GM18951 (cell line): ENCODE measurements around the gene ISM2.

Experiments used
- POLR2A ChIP-seq: IDR thresholded peaks from 4 replicates; pipeline ENCODE4 v1.6.1; 2011; ENCODE audit warnings: mild to moderate bottlenecking; ENCODE audit not compliant: insufficient read length, insufficient read depth; ENCODE audit errors: extremely low read depth
- in situ Hi-C: fragments of 300-500 bp; cut with MboI; formaldehyde crosslinking; loops from one replicate; pipeline ENCODE4 v1.12.0; 2022; ENCODE audit warnings: low sequenced_read_pairs, mixed read lengths, inconsistent platforms; ENCODE audit not compliant: unreplicated experiment

The ISM2 gene

DNA sequence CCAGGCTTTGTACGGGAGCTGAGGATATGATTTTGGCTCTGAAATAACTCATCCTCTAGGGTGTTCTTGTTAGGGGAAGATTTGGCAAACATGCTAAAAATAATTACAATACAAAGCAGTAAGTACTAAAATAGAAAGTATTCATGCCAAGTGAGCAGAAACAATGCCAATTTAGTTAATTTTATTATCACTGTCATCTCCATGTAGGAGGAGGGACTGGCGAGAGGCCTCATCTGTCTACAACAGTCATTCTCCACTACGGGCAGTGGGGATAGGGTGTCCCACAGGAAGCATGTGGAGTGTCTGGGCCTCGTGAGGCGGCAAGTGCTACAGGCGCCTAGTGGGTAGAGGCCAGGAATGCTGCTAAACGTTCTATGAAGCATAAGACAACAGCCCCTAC, 3.3 kb downstream of the ISM2 start:
- TF ChIP-seq POLR2A: no peak
- in situ Hi-C loops: no loop called here

DNA sequence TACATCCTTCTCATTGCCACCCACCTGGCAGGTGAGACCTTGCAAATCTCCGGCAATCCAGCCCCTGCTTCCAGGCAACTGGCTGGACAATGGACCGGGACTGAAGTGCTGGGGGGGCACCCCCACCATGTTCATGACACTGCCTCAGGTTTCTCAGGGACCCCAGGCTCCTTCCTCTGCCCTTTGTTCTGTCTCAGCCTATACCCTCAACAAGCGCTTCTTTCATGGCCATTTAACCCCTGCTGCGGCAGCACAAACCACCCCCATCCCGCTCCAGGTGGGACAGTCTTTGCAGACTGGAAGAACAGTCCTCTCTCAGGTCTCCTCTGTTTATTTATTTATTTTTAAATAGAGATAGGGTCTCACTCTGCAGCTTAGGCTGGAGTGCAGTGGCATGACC, 7.6 kb downstream of the ISM2 start:
- TF ChIP-seq POLR2A: no peak
- in situ Hi-C loops: no loop called here

DNA sequence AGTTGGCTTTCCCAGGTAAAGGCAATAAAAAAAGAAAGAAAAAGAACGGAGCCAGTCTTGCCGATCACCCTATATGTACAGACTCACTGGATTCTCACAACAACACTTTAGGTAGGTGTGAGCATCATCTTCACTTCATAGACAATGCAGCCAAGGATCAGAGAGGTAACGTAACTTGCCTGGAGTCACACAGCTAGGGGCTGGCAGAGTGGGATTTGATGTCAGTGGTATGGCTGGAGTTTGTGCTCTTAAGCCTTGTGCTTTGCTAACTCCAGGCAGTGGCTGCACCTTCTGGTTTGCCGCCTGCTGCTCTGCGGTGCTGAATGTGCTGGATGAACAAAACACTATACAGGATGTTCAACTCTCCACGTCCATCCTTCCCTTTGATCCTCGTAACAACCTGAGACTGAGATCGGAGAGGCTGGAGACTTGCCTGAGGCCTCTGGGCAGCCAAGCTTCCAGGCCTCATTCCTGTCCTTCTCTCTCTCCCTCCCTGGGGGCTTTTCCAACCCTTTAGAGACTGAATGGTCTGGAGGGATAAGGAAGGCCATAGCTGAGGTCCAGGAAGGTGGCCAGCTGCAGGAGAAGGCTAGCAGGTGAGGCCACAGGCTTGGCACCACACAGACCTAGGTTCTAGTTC, 8.1 kb downstream of the ISM2 start:
- TF ChIP-seq POLR2A: no peak
- in situ Hi-C loops: no loop called here

DNA sequence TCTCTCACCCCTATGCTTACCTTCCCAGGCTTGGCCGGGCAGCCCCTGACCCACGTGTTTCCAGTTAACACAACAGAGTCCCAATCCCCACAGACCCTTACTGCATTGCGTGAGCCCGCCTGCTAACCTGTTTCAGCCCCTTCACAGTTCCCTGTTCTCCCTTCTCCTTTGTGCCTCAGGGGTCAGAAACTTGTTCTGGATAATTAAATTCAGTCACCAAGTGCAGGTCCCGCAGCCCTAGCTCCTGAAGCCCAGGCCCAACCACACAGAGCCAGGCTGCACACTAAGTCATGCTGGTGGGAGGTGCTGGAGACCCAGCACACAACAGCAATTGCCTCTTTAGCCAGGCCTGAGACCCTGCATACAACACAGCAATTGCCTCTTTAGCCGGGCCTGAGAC, 9.6 kb downstream of the ISM2 start:
- TF ChIP-seq POLR2A: no peak
- in situ Hi-C loops: no loop called here

DNA sequence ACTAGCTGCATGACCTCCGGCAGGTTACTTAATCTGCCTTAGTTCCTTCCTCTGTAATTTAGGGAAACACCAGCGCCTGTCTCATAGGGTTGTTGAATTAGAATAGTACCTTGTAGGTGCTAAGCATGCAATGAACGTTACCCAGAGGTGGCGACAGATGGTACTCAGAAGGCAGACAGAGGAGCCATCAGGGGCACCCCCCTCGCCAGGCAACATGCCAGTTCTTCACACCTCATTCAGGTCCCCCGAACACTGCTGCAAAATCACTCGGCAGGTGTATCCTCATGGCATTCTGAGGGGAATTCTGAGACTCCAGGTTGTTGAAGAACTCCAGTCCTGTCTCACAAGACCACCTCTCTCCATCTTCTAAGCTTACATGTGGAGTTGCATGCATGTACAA, 10.1 kb downstream of the ISM2 start:
- in situ Hi-C loops: no loop called here
- TF ChIP-seq POLR2A: no peak

DNA sequence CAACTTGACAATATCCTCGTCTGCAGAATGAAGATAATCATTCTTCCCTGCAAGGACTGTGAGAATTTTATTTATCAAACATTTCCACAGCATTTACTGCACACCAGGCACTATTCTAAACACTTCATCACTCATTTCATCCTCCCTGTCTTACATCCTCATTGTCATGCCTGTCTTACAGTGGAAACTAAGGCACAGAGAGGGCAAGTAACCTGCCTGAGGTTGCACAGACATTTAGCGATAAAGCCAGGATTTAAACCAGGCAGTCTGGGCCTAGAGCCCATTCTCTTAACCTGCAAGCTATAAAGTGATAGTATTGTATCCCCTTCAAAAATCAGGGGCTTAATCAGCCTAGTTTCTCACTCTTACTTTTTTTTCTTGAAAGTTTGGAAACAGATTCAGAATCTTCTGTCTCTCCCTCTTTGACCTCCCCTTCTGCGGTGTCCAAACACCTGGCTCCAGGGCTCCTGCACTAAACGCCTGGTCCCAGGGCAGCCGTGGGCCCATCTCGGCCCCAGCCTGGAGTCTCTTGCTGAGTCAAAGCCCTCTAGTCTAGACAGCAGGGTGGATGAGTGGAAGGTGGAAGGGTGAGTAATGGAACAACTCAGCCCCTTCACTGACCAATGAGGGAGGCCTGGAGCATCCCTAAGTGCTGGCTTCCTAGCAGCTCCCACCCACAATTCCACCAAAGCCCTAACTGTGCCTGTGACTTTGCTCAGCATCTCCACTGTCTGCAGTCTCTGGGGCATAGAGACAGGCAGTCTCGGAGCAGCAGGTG, 12.5 kb downstream of the ISM2 start:
- TF ChIP-seq POLR2A: no peak
- in situ Hi-C loops: no loop called here

DNA sequence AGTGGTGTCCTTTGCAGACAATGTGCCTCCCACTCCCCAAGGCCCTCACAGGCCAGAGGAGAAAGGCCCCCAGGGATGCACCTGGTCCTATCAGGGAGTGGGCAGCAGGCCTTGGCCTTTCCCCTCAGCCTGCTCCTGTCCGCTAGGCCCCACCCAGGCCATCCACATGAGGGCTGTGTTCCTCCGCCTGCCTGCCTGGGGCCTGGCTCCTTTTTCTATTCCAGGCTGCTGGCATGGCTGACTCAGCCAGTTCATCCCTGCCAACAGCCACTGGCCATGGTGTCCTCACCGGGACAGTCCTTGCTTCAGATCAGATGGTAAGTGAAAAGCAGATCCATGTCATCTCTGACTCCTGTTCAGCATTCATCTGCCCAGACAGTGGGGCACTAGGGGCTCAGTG, 13.4 kb downstream of the ISM2 start:
- no peak for TF ChIP-seq POLR2A

DNA sequence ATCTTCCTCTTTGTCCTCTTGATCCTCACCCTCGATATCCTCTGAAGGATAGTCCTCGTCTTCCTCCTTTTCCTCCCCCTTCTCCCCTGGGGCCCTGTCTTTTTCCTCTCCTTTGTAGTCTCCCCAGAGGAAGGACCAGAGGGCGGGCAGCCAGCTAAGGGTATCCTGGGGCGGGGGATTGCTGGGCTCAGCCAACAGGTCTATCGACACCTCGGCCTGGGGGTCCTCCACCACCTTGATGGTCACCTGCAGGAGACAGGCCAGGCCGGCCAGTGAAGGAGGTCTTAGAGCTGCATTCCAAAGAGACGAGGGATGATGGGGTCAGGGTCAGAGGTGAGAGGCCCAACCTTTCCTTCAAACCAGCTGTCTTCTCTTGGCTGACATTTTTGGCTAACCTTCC, 16.2 kb downstream of the ISM2 start:
- TF ChIP-seq POLR2A: no peak
- in situ Hi-C loops: no loop called here

More for the DNA sequence above, 13.4 kb downstream of the ISM2 start:
- in situ Hi-C loops: no loop called here

DNA sequence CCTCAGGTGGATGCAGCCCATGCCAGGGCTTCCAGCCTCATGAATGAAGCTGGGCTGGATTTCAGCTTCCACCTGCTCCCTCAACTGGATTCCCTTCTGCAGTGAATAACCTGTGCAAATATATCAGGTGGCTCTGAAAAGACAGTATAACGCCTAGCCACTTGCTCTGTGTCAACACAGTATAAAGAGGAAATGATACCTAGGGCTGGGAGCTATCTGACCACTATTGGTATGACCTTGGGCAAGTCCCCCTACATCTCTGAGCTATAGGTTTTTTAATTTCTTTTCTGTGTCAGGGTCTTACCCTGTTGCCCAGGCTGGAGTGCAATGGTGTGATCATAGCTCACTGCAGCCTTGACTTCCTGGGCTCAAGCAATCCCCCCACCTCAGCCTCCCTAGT, 19.8 kb downstream of the ISM2 start:
- in situ Hi-C loops: no loop called here
- TF ChIP-seq POLR2A: no peak

DNA sequence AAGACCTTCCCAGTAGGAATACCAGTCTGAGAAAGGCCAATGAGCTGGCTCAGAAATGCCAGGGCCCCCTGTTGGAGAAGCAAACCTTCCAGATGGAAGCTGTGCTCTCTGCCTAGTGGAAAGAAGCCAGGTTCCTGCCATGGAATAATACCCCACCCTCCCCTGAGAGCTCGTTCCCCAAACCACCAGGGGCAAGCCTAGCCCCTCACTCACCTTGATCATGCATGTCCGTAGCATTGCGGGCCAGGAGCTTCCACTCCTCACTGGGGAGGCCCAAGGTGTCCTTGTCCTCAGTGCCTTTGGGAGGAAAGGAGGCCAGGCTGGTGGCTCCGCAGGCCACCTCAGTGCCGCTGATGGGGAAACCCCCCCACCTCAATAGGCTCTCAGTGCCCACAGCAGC, 20.6 kb downstream of the ISM2 start:
- in situ Hi-C loops: no loop called here

DNA sequence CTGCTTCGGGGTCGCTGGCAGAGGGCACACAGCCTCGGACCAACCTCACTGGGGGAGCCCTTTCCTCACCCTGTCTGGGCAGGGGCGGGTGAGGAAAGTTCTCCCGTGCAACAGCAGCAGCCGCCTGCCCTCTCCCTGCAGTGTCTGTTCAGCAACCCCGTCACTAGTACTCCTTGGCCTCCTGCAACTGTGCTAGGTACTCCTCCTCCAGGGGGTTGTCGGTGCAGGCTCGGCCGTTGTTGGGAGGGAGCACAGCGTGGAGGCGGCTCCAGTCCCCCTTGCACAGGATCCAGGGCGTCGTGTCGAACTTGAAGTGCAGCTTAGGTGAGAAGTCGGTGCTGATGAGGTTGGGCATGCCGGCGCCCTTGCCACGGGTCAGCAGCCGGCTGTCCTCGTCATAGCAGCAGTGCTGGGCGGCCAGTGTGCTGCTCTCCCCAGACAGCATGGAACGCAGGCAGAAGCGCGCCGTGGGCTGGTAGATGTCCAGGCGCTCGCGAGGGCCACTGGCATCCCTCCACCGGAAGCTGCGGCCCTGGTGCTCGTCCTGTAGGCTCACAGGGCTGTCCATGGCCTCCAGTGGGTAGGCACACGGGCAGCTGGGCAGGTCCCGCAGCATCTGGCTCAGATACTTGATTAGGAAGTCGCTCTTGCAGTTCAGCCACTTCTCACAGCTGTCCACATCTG, 23.0 kb downstream of the ISM2 start:
- no peak for TF ChIP-seq POLR2A
- in situ Hi-C loops: no loop called here

More for the DNA sequence above, 20.6 kb downstream of the ISM2 start:
- no peak for TF ChIP-seq POLR2A

DNA sequence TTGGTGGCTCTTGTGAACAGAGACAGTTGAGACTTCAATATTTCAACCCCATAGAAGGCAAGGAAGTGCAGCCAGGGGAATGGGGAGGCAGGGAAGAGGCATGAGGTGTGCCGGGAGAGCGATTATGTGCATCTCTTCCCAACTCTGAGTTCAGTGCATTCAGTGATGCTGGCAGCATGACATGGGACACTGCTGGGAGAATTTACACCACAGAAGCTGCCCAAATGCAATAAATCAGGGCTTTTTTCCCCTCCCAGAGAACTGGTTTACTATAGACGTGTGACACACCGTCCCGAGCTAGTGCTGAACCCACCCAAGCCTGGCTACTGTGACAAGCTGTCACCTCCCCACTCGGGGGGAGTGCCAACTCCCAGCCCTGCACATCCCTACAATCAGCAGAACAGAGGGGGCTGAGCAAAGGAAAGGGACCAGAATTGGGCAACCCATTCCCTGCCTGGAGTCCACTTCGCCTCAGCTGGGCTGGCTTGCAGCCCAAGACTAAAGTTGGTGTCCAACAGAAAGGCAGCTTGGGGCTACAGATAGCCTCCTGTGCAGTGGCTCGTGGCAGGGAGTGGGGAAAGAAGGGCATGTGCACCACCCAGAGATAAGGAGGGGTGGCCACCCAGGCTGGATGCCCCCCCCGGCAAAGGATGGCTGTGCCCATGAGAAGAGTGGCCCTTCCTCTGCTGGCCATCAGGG, 24.0 kb downstream of the ISM2 start:
- no peak for TF ChIP-seq POLR2A
- in situ Hi-C loops: no loop called here

DNA sequence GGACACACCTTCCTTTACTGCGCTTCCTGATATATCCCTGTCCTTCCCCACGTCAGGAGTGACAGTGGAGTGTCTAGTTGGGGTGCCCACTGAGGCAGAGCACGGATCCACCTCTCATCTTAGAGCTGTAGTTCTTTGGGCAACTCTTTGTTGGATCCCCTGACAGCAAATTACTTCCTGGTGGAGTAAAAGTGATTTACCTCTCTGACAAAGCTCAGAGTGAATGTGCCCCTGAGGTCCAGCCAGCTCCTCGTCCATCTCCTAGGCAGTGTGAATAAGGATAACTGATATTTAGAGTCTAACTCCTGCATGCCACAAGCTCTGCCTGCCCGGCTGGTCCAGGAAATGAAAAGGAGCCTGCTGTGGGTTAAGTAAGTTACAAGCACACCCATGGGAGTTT, 24.7 kb downstream of the ISM2 start:
- in situ Hi-C loops: no loop called here
- TF ChIP-seq POLR2A: no peak
